Measurements from ENCODE around the gene HTR3B.
"Not testable (repeated sequence)": the region's sequence is repeated elsewhere in the genome, so short reads cannot be mapped to it uniquely, and the experiment has no call there.

HTR3B gene

GRCh38 chr11:113923572-113923971 is 19.0 kb downstream of the HTR3B start:
- Histone ChIP-seq H3K36me3 (no peaks in the 10 kb centered on the region), H3K9me3 (ENCODE audit: severe bottlenecking) (no peaks in the 10 kb centered on the region), H3K27ac (no peak overlapping the region), H3K27me3 (ENCODE audit: insufficient read depth, low read depth, severe bottlenecking) (no peaks in the 10 kb centered on the region), H3K4me3 (ENCODE audit: low read depth, low read length) (no peak overlapping the region)
- no peak for DNase-seq
- TF ChIP-seq, protein P1, sequence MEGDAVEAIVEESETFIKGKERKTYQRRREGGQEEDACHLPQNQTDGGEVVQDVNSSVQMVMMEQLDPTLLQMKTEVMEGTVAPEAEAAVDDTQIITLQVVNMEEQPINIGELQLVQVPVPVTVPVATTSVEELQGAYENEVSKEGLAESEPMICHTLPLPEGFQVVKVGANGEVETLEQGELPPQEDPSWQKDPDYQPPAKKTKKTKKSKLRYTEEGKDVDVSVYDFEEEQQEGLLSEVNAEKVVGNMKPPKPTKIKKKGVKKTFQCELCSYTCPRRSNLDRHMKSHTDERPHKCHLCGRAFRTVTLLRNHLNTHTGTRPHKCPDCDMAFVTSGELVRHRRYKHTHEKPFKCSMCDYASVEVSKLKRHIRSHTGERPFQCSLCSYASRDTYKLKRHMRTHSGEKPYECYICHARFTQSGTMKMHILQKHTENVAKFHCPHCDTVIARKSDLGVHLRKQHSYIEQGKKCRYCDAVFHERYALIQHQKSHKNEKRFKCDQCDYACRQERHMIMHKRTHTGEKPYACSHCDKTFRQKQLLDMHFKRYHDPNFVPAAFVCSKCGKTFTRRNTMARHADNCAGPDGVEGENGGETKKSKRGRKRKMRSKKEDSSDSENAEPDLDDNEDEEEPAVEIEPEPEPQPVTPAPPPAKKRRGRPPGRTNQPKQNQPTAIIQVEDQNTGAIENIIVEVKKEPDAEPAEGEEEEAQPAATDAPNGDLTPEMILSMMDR (IDR thresholded peaks at IDR 0.05; ENCODE audit: low read depth, low read length), result no peak

GRCh38 chr11:113926273-113927197 is 21.9 kb downstream of the HTR3B start:
- no peak overlapping the region for H3K4me3 ChIP-seq (ENCODE audit: low read depth, low read length)
- peak; percentile 7 for DNase-seq

DNA sequence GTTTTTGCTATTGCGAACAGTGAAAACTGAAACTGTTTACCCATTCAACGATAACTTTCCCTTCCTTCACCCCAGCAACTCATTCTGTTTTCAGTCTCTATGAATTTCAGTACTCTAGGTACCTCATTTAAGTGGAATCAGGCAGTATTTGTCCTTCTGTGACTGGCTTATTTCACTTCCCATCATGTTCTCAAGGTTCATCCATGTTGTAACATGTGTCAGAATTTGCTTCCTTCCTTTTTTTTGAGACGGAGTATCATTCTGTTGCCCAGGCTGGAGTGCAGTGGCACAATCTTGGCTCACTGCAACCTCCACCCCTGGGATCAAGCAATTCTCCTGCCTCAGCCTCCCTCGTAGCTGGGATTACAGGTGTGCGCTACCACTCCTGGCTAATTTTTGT is 23.7 kb downstream of the HTR3B start:
- DNase-seq, result no peak
- H3K36me3 ChIP-seq, result no peaks in the 10 kb centered on the region
- no peaks in the 10 kb centered on the region for H3K27me3 ChIP-seq (ENCODE audit: insufficient read depth, low read depth, severe bottlenecking)
- TF ChIP-seq, protein P1 (IDR thresholded peaks at IDR 0.05; ENCODE audit: low read depth, low read length), result no peak
- no peak overlapping the region for H3K4me3 ChIP-seq (ENCODE audit: low read depth, low read length)
- H3K27ac ChIP-seq, result no peak overlapping the region
- H3K9me3 ChIP-seq (ENCODE audit: severe bottlenecking), result no peaks in the 10 kb centered on the region

More at GRCh38 chr11:113926273-113927197, 21.9 kb downstream of the HTR3B start:
- TF ChIP-seq, protein P1 (IDR thresholded peaks at IDR 0.05; ENCODE audit: low read depth, low read length), result no peak
- H3K9me3 ChIP-seq (ENCODE audit: severe bottlenecking), result no peaks in the 10 kb centered on the region
- H3K27me3 ChIP-seq (ENCODE audit: insufficient read depth, low read depth, severe bottlenecking), result no peaks in the 10 kb centered on the region
- H3K36me3 ChIP-seq, result no peaks in the 10 kb centered on the region
- H3K27ac ChIP-seq, result no peak overlapping the region

DNA sequence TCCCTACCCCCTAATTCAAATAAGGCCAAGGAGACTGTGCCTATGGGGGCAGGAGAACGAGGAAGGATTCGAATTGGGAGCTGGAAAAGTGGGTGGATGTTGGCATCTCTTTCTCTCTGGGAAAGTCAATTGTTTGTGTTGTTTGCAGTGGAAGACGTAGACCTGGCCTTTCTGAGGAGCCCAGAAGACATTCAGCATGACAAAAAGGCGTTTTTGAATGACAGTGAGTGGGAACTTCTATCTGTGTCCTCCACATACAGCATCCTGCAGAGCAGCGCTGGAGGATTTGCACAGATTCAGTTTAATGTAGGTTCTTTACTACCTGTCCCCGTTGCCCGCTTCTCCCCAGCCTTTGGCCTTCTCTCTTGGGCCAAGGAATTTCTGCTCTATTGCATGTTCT is 28.2 kb downstream of the HTR3B start:
- H3K27ac ChIP-seq, result no peak overlapping the region
- H3K27me3 ChIP-seq (ENCODE audit: insufficient read depth, low read depth, severe bottlenecking), result no peaks in the 10 kb centered on the region
- H3K9me3 ChIP-seq (ENCODE audit: severe bottlenecking), result no peaks in the 10 kb centered on the region
- TF ChIP-seq, protein P1 (IDR thresholded peaks at IDR 0.05; ENCODE audit: low read depth, low read length), result no peak
- H3K4me3 ChIP-seq (ENCODE audit: low read depth, low read length), result no peak overlapping the region
- H3K36me3 ChIP-seq, result no peaks in the 10 kb centered on the region
- no peak for DNase-seq

DNA sequence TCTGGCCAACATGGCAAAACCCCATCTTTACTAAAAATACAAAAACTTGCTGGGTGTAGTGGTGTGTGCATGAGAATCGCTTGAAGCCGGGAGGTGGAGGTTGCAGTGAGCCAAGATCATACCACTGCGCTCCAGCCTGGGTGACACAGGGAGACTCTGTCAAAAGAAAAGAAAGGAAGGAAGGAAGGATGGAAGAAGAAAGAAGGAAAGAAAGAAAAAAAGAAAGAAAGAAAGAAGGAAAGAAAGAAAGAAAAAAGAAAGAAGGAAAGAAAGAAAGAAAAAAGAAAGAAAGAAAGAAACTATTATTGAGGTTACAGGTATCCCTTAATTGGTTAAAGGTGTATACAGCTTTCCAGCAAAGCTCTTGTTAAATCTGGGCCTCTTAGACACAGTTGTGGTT is 29.6 kb downstream of the HTR3B start:
- H3K27ac ChIP-seq; H3K9me3 ChIP-seq (ENCODE audit: severe bottlenecking); H3K36me3 ChIP-seq; DNase-seq; H3K4me3 ChIP-seq (ENCODE audit: low read depth, low read length); H3K27me3 ChIP-seq (ENCODE audit: insufficient read depth, low read depth, severe bottlenecking): not testable (repeated sequence)

DNA sequence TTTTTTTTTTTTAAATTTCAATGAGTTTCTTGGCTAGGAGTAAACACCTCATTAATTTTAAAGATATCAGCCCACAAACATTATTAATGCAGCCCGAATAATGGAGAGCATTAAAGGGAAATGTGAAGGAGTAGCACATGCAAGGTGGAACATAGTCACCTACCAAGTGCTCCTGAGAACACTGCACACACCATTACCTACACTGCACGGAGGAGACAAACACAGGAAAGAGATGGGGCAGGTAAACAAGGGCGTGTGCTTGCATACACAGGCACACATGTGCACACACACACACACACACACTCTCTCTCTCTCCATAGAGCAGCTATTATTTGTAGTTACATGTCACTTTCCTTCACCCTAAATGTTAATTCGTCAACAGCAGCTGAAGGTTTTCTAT is 30.2 kb downstream of the HTR3B start:
- Histone ChIP-seq H3K27ac (no peak overlapping the region), H3K27me3 (ENCODE audit: insufficient read depth, low read depth, severe bottlenecking) (no peaks in the 10 kb centered on the region), H3K4me3 (ENCODE audit: low read depth, low read length) (no peak overlapping the region), H3K9me3 (ENCODE audit: severe bottlenecking) (no peaks in the 10 kb centered on the region), H3K36me3 (no peaks in the 10 kb centered on the region)
- TF ChIP-seq, protein P1 (IDR thresholded peaks at IDR 0.05; ENCODE audit: low read depth, low read length), result no peak
- DNase-seq, result no peak
